SH-SY5Y (cell line): ENCODE results near the gene TMED8.

Source experiments
- GATA2 ChIP-seq: IDR thresholded peaks from 2 replicates; pipeline ENCODE4 v1.6.1; 2011; ENCODE audit warnings: mild to moderate bottlenecking, low read depth, low read length
- GATA3 ChIP-seq: IDR thresholded peaks from 2 replicates; pipeline ENCODE4 v1.6.1; 2011; ENCODE audit warnings: low read depth, mild to moderate bottlenecking, low read length, moderate library complexity

TMED8 gene

GRCh38 chr14:77320238-77320935, 56.5 kb downstream of the TMED8 start, which contains the start of gene POMT2:
TSS of gene POMT2 (minus strand) at chr14:77320883. CDS start at chr14:77320681, 202 bp downstream.
- TF ChIP-seq GATA3 (no peak), GATA2 (no peak)

- TF ChIP-seq GATA2 (no peak), GATA3 (no peak)
These were observed 57.5 kb downstream of the TMED8 start for GRCh38 chr14:77319422-77319821.

- TF ChIP-seq GATA3 (no peak), GATA2 (no peak)
These were observed 58.8 kb downstream of the TMED8 start for GRCh38 chr14:77318006-77318553.

- TF ChIP-seq GATA3 = no peak
- TF ChIP-seq GATA2 = no peak
These were observed 60.0 kb downstream of the TMED8 start for GRCh38 chr14:77316872-77317301.

GRCh38 chr14:77316195-77316505, 60.7 kb downstream of the TMED8 start:
- TF ChIP-seq GATA2 (no peak), GATA3 (no peak)

- TF ChIP-seq GATA2 (no peak), GATA3 (no peak)
These were observed 62.1 kb downstream of the TMED8 start for GRCh38 chr14:77314539-77315457.

GRCh38 chr14:77314043-77314442, 62.9 kb downstream of the TMED8 start:
- TF ChIP-seq GATA3 (no peak), GATA2 (no peak)

- TF ChIP-seq GATA2 (peak; percentile 36; the same call in 1 of the 2 replicates), GATA3 (no peak)
These were observed 63.5 kb downstream of the TMED8 start for GRCh38 chr14:77313371-77313770.

- no peak for TF ChIP-seq GATA3
- TF ChIP-seq GATA2 = no peak
These were observed 65.7 kb downstream of the TMED8 start for GRCh38 chr14:77311217-77311616.

- TF ChIP-seq GATA3 = no peak
These were observed 66.9 kb downstream of the TMED8 start for GRCh38 chr14:77310026-77310425.

GRCh38 chr14:77309131-77309530, 67.8 kb downstream of the TMED8 start:
- TF ChIP-seq GATA3 (no peak), GATA2 (no peak)

GRCh38 chr14:77306851-77307496, 69.9 kb downstream of the TMED8 start:
- TF ChIP-seq GATA2 (no peak), GATA3 (no peak)

- TF ChIP-seq GATA3 = no peak
- no peak for TF ChIP-seq GATA2
These were observed 70.5 kb downstream of the TMED8 start for GRCh38 chr14:77306416-77306815.

GRCh38 chr14:77305696-77306095, 71.2 kb downstream of the TMED8 start:
- no peak for TF ChIP-seq GATA2
- TF ChIP-seq GATA3 = no peak
